OCI-LY7 (cell line): ENCODE results near the gene SGPL1. TPM values are rescaled to one million over a fixed set of nuclear protein-coding genes. Genes with fewer than 3 reads are reported as not detected.
"Not testable (repeated sequence)": the region's sequence is repeated elsewhere in the genome, so short reads cannot be mapped to it uniquely, and the experiment has no call there.

Experiments used
- BruUV-seq: library from RNA; stranded (reverse); fragments of 400-500 nt; replicated peaks from 2 replicates; lab custom pipeline; 2021; lab: Mats Ljungman, UMichigan
- CTCF ChIA-PET: fragments of 300-600 bp; sonication (Branson Sonifier 250); formaldehyde crosslinking; loops from one replicate; lab custom pipeline; 2022; ENCODE audit warnings: antibody characterized with exemption; ENCODE audit not compliant: unreplicated experiment; lab: Charles Lee
- POLR2A ChIA-PET: fragments of 300-600 bp; sonication (Branson Sonifier 250); formaldehyde crosslinking; loops from one replicate; lab custom pipeline; 2022; ENCODE audit warnings: antibody characterized with exemption; lab: Charles Lee
- DNase-seq: peaks from one replicate; pipeline ENCODE4 v3.0.0-alpha.2; 2015; ENCODE audit warnings: low spot score
- H2AFZ ChIP-seq: fragments of 200-600 bp; sonication (generic), shearing (Covaris generic); 2 replicates; pipeline ENCODE4 v1.6.1; 2014; ENCODE audit warnings: mild to moderate bottlenecking, antibody characterized with exemption, low read length, moderate library complexity
- H3K27ac ChIP-seq: fragments of 200-600 bp; sonication (generic); 2 replicates; pipeline ENCODE4 v1.5.1; 2014; ENCODE audit warnings: mixed run types, low read depth, mild to moderate bottlenecking, moderate library complexity, low read length, inconsistent platforms; ENCODE audit not compliant: poor library complexity, severe bottlenecking
- H3K36me3 ChIP-seq: fragments of 200-600 bp; sonication (generic); 2 replicates; pipeline ENCODE4 v1.6.1; 2014; ENCODE audit warnings: mild to moderate bottlenecking, antibody characterized with exemption, low read length, moderate library complexity, mixed read lengths; ENCODE audit not compliant: insufficient read depth
- H3K4me1 ChIP-seq: fragments of 200-600 bp; sonication (generic); 2 replicates; pipeline ENCODE4 v1.5.1; 2014; ENCODE audit warnings: mild to moderate bottlenecking, low read length; ENCODE audit not compliant: insufficient read depth, poor library complexity, severe bottlenecking
- H3K4me2 ChIP-seq: fragments of 200-600 bp; sonication (generic); 2 replicates; pipeline ENCODE4 v1.6.1; 2014; ENCODE audit warnings: mild to moderate bottlenecking, low read length
- H3K4me3 ChIP-seq: fragments of 200-600 bp; sonication (generic); 2 replicates; pipeline ENCODE4 v1.5.1; 2014; ENCODE audit warnings: mild to moderate bottlenecking, low read depth, low read length; ENCODE audit not compliant: poor library complexity, severe bottlenecking
- H3K79me2 ChIP-seq: fragments of 200-600 bp; sonication (generic); 2 replicates; pipeline ENCODE4 v1.6.1; 2016; ENCODE audit warnings: low read depth, mild to moderate bottlenecking, low read length, moderate library complexity, mixed read lengths; ENCODE audit not compliant: insufficient read depth
- H3K9me2 ChIP-seq: fragments of 200-600 bp; sonication (generic); 2 replicates; pipeline ENCODE4 v1.6.1; 2016; ENCODE audit warnings: mild to moderate bottlenecking, low read length, mixed read lengths; ENCODE audit not compliant: insufficient read depth
- H3K9me3 ChIP-seq: fragments of 200-600 bp; sonication (generic); 2 replicates; pipeline ENCODE4 v1.6.1; 2014; ENCODE audit warnings: mild to moderate bottlenecking, mixed run types, low read length, mixed read lengths
- H4K20me1 ChIP-seq: fragments of 200-600 bp; sonication (generic); 2 replicates; pipeline ENCODE4 v1.6.1; 2014; ENCODE audit warnings: mild to moderate bottlenecking, antibody characterized with exemption, low read length, moderate library complexity, mixed read lengths; ENCODE audit not compliant: insufficient read depth
- EZH2phosphoT487 ChIP-seq: fragments of 200-600 bp; sonication (generic); IDR thresholded peaks from 2 replicates; pipeline ENCODE4 v1.6.1; 2018; ENCODE audit warnings: low read depth, borderline replicate concordance, mild to moderate bottlenecking, mixed run types, antibody characterized with exemption, low read length, moderate library complexity, mixed read lengths
- intact Hi-C: fragments of 100-400 bp; cut with micrococcal nuclease; formaldehyde crosslinking; loops from one replicate; pipeline ENCODE4 v1.10.0; 2022; ENCODE audit not compliant: unreplicated experiment
- total RNA-seq, 2 experiments: library from RNA; depleted of rRNA in 1 of 2; stranded (reverse); fragments of >200 nt in 1 of 2; shearing (Covaris generic) in 1 of 2; gene quantifications; 2 replicates each; pipeline ENCODE4 v1.2.3, GENCODE V29; 2014 to 2022
- TF ChIP-seq, protein P1 (sequence below): fragments of 200-600 bp; sonication (generic); conservative IDR thresholded peaks from 2 replicates; pipeline ENCODE4 v1.5.1; 2014; ENCODE audit warnings: mild to moderate bottlenecking, antibody characterized with exemption, low read length, moderate library complexity, mixed read lengths

Gene SGPL1
- total RNA-seq, 2 experiments from 2014 or later: 11.7 to 25.1 TPM

GRCh38 chr10:70770001-70770400 is 45.7 kb upstream of the SGPL1 start:
- TF ChIP-seq EZH2phosphoT487: no peak
- TF ChIP-seq, protein P1, sequence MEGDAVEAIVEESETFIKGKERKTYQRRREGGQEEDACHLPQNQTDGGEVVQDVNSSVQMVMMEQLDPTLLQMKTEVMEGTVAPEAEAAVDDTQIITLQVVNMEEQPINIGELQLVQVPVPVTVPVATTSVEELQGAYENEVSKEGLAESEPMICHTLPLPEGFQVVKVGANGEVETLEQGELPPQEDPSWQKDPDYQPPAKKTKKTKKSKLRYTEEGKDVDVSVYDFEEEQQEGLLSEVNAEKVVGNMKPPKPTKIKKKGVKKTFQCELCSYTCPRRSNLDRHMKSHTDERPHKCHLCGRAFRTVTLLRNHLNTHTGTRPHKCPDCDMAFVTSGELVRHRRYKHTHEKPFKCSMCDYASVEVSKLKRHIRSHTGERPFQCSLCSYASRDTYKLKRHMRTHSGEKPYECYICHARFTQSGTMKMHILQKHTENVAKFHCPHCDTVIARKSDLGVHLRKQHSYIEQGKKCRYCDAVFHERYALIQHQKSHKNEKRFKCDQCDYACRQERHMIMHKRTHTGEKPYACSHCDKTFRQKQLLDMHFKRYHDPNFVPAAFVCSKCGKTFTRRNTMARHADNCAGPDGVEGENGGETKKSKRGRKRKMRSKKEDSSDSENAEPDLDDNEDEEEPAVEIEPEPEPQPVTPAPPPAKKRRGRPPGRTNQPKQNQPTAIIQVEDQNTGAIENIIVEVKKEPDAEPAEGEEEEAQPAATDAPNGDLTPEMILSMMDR: no peak
- peaks cover 6% of the 10 kb centered on the region; the same call in 1 of the 2 replicates for H3K9me3 ChIP-seq
- H3K4me1 ChIP-seq: no peaks in the 10 kb centered on the region
- H2AFZ ChIP-seq: no peak overlapping the region
- H3K4me3 ChIP-seq: no peak overlapping the region
- no peak overlapping the region for H3K27ac ChIP-seq
- no peak overlapping the region for H3K4me2 ChIP-seq
- no peaks in the 10 kb centered on the region for H3K36me3 ChIP-seq
- ChIA-PET CTCF (no interaction called here), POLR2A (no interaction called here)
- no peaks in the 10 kb centered on the region for H3K79me2 ChIP-seq
- BruUV-seq: no TSS peak
- intact Hi-C loops: no loop called here
- no peaks in the 10 kb centered on the region for H4K20me1 ChIP-seq
- DNase-seq: no peak
- H3K9me2 ChIP-seq: no peaks in the 10 kb centered on the region

- H3K4me1 ChIP-seq, H3K9me3 ChIP-seq, H3K4me3 ChIP-seq, intact Hi-C loops, H3K79me2 ChIP-seq, DNase-seq, BruUV-seq, H3K36me3 ChIP-seq, H3K27ac ChIP-seq, POLR2A ChIA-PET, H3K4me2 ChIP-seq, CTCF ChIA-PET, H2AFZ ChIP-seq, H4K20me1 ChIP-seq, H3K9me2 ChIP-seq: not testable (repeated sequence)
Observed at GRCh38 chr10:70770516-70770915, 45.2 kb upstream of the SGPL1 start.

DNA sequence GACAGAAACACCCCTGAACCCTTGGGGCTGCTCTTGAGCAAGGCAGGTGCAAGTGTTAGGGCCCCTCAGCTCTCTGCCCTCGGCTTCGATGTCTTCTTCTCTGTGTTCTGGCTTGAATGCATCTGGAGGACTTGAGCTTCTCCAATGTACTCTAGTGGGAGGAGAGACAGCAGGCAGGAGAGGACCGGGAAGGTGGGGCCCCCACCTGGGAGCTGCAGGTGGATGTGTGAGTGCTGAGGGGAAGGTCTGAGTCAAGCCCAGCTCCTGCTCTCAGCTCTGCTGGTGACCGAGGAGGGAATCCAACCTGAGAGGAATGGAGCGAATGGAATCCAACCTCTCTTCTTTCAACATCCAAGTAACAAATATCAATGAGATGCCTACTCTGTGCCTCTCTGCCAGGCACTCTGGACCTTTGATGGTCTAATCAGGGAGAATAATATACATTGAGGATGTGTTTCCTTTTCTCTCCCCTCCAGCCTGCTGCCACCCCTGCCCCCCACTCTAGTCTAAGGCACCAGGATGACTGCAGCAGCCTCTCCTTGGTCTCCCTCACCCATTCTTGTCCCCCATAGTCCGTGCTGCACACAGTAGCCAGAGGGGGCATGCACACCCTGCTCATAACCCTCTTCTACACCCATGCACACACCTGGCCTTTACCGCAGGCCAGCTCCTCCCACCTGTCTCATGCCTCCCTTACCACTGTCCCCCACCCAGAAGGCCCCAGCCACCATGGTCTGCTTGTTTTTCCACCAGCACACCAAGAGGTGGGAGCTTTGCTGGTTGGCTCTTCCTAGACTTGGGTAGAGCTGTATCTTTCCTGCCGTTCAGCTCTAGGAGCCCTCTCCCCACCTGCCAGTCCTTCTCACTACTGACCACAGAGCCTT is 44.2 kb upstream of the SGPL1 start:
- ChIA-PET POLR2A (interaction anchor here (0.5 kb wide), 1 partner anchor 189 kb away, joined by 3 read pairs; no protein-coding TSS in a partner anchor), CTCF (no interaction called here)
- no TSS peak for BruUV-seq
- no peak overlapping the region for H3K27ac ChIP-seq
- no peak overlapping the region for H3K4me2 ChIP-seq
- no peak overlapping the region for H2AFZ ChIP-seq
- H3K79me2 ChIP-seq: no peaks in the 10 kb centered on the region
- H3K4me1 ChIP-seq: no peaks in the 10 kb centered on the region
- H4K20me1 ChIP-seq: no peaks in the 10 kb centered on the region
- no peaks in the 10 kb centered on the region for H3K9me3 ChIP-seq
- H3K9me2 ChIP-seq: no peaks in the 10 kb centered on the region
- H3K36me3 ChIP-seq: no peaks in the 10 kb centered on the region
- TF ChIP-seq, protein P1: no peak
- no peak for TF ChIP-seq EZH2phosphoT487
- no peak overlapping the region for H3K4me3 ChIP-seq
- intact Hi-C loops: no loop called here
- no peak for DNase-seq
